ENCODE measurements around the gene DRAP1.

DNA sequence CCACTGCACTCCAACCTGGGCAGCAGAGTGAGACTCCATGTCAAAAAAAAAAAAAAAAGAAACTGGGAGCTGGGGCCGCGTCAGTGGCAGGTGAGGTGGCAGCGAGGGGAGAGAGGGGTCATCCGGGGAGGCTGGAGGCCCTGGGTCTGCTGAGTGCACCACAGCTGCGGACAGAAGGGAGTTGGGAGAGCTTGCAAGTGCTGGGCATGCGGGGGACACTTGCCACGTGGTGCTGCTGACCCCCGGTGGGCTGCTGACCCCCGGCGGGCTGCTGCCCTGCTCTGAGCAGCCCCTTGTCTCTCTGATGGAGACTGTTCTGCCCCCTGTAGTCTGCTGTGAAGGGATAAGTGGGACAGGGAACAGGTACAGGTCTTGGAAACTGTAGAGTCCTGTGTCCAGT, 2.6 kb downstream of the DRAP1 start:
- TF ChIP-seq, protein P1, sequence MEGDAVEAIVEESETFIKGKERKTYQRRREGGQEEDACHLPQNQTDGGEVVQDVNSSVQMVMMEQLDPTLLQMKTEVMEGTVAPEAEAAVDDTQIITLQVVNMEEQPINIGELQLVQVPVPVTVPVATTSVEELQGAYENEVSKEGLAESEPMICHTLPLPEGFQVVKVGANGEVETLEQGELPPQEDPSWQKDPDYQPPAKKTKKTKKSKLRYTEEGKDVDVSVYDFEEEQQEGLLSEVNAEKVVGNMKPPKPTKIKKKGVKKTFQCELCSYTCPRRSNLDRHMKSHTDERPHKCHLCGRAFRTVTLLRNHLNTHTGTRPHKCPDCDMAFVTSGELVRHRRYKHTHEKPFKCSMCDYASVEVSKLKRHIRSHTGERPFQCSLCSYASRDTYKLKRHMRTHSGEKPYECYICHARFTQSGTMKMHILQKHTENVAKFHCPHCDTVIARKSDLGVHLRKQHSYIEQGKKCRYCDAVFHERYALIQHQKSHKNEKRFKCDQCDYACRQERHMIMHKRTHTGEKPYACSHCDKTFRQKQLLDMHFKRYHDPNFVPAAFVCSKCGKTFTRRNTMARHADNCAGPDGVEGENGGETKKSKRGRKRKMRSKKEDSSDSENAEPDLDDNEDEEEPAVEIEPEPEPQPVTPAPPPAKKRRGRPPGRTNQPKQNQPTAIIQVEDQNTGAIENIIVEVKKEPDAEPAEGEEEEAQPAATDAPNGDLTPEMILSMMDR (IDR thresholded peaks at IDR 0.05) = no peak
- TF ChIP-seq POLR2A (IDR thresholded peaks at IDR 0.05) = no peak

Measured in thyroid gland (tissue), 4 donors.